SK-MEL-5 (cell line): ENCODE data around the gene KCTD19. TPM values are rescaled to one million over a fixed set of nuclear protein-coding genes. Genes with fewer than 3 reads are reported as not detected.

ENCODE experiments used
- DNase-seq: peaks from one replicate; pipeline ENCODE4 v3.0.0-alpha.2; 2016; ENCODE audit warnings: low read depth, low spot score
- in situ Hi-C: cut with HindIII; loops from 2 replicates; pipeline ENCODE4 v1.10.0; 2016; ENCODE audit warnings: low sequenced_read_pairs, high pct_unique_total_duplicates, low pct_unique_long_range_greater_than_20kb
- total RNA-seq: library from RNA; depleted of rRNA; stranded (reverse); fragments of >200 nt; shearing (Covaris generic); gene quantifications from 2 replicates; pipeline ENCODE4 v1.2.3, GENCODE V29; 2014

The KCTD19 gene
- total RNA-seq, 1 experiment from 2014 or later, result not detected

DNA sequence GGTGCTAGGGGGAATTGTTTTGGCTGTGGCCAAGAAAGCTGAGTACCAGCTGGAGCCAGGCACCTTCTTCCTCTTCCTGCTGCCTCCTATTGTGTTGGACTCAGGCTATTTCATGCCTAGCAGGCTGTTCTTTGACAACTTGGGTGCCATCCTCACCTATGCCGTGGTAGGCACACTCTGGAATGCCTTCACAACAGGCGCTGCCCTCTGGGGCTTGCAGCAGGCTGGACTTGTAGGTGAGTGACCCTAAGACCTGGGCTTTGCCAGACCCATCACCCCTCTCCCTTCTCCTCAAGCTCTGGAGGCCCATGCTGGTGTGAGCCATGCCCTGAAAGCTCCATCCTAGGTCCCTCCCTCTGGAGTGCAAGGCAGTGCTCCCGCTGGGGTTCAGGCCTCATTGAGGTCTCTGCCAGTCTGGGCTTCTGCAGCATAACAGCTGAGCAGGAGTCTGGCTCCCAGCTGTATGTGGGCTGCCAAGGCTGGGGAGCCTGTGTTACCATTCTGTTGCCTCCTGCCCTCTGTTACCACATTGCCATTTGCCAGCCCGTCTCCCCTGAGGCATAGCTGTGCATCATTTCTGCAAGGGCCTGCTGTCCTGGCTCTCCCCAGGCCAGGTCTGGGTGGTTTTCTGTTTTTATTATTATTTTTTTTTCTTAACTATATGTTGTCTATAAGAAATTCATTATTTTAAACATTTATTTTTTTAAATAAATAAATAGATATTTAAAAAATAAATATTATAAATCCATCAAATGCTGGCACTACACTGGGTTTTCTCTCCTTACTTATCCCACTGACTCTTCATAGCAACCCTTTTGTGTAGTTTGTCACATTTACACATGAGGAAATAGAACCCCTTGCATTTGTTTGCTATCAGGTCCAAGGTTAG, 73.7 kb downstream of the KCTD19 start:
- DNase-seq, result no peak
- in situ Hi-C loops, result no loop called here

DNA sequence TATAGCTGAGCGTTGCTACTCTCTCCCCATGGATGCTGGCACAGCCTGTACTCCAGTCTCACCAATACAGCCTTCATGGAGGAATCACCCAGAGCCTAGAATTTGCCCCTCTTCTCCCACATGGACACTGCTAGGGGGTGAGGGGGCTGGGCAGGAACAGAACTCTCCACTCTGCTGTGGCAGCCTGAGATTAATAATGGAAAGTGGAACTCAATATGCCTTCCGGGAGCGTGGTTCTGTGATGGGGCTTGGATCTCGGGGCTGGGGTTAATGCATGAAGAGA, 76.6 kb downstream of the KCTD19 start:
- in situ Hi-C loops, result no loop called here

DNA sequence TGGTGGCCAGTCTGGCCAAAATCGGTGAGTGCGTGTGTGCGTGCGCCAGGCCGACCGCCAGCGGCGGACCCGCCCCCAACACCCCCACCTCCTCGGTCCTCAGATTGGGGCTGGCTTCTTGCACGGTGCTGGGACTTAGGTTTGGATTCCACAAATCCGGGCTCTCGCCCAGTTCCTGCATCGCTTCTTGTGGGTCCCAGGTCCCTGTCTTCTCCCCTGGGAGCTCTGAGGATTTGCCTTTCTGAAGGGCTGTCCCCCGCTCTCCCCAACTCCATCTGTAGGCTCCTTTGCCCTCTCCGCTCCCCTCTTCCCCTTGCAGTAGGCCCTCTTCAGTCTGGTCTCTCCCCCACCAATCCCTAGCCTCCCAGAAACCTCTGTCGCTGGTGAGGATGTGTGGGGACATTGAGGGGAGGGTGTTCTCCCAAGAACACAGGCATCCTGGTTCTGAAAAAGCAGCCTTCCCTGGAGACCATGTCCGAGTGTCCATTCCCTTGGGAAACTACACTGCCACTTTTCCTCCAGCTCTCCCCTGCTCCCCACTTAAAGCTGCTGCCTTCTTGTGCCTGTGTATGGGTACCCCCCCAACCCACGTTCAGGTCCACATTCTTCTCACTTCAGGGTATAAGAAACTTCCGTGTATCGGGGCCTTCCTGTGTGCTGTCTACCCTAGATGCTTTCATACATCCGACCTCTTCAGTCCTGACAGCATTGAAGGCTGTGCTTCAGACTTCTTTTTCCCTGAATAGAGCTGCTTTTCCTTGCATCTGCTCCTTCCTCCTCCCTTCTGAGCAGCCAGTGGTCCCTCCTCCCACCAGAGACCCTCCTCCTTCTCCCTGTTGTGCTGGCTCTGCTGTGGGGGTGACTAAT, 77.1 kb downstream of the KCTD19 start:
- in situ Hi-C loops, result no loop called here
- no peak for DNase-seq

More for the DNA sequence above, 76.6 kb downstream of the KCTD19 start:
- no peak for DNase-seq

DNA sequence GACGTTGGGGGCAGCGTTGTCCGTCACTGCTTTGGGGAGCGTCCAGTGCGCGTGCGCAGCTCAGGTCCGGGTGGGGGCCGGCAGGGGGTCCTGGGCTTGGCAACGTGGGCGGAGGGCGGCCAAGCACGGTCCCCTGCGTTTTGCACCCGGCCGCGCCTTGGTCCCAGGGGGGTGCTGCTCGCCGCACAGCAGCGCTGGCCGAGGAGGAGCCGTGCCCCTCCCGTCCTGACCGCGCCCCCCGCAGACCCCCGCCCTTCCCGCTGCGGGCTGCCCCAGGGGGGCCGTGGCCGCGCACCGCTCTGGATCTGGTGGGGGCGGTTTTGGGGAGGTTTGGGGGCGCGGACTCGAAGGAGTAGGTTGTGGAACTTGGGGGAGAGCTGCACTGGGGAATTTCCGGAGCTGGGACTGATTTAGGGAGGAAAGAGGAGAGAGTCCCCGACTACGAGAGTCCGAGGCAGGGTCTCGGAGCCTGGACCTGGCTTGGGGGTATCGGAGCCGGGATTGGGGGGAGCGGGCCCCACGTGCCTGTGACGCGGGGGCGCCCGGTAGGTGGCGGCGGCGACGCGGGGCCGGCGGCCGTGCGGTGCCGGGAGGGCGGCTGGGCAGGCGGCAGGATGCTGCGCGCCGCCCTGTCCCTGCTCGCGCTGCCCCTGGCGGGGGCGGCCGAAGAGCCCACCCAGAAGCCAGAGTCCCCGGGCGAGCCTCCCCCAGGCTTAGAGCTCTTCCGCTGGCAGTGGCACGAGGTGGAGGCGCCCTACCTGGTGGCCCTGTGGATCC, 78.0 kb downstream of the KCTD19 start, which contains the start of gene SLC9A5:
TSS of gene SLC9A5 (plus strand) at position 579 of the 777 bp plus-strand sequence. CDS start at position 615, 36 bp downstream.
- DNase-seq, result no peak

GRCh38 chr16:67248073-67248400, 78.5 kb downstream of the KCTD19 start:
- in situ Hi-C loops, result no loop called here

More for the DNA sequence above, 78.0 kb downstream of the KCTD19 start, which contains the start of gene SLC9A5:
- in situ Hi-C loops, result no loop called here

DNA sequence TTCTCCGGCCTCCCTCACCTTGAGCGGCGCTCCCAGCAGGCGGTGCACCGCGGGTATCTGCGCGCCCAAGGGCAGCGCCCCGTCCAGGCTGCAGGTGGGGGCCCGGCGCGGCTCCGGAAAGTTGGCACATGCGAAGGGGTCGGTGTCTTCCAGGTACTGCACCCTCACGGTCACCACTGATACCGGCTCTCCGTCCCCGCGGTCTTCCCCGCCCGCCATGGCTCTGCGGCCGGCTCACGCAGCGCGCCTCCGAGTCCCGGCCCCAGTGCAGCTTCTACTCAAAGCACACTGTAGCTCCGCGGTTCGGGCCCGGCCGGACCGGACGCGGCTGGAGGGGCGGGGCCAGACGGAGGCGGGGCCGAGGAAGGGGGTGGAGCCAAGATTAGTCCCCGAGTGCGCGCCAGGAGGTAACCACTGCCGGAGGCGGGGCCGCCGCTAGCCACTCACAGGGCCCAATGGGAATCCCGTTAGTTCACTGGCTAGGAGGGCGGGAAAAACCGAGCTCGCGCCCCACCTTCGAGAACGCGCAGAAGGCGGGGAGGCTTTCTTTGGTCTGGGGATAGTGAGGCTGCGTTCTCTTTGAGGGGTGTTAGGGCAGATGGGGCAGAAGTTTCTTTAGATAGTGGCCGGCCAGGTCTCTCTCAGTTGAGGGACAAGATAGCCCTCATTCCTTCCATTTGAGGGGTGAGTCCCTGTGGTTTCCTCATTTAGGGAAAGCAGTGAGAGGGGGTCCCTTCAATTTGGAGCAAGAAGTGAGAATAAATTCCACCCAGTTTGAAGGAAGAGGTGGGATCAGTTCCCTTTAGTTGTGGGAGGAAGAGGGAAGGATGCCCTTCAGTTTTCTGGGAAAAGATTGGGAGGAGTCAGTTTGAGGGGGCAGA, 79.1 kb downstream of the KCTD19 start, which contains the start of gene FHOD1:
TSS of gene FHOD1 (minus strand) at position 290 of the 881 bp plus-strand sequence. CDS start at position 219, 71 bp downstream.
- in situ Hi-C loops, result no loop called here
- DNase-seq, result peak; percentile 92

More at GRCh38 chr16:67248073-67248400, 78.5 kb downstream of the KCTD19 start:
- peak; percentile 14 for DNase-seq

- in situ Hi-C loops, result no loop called here
- DNase-seq, result no peak
Observed at GRCh38 chr16:67246756-67247191, 79.8 kb downstream of the KCTD19 start.

- peak; percentile 59 for DNase-seq
- in situ Hi-C loops, result no loop called here
Observed at GRCh38 chr16:67246081-67246755, 80.3 kb downstream of the KCTD19 start.

GRCh38 chr16:67245674-67246080, 80.9 kb downstream of the KCTD19 start:
- no peak for DNase-seq
- in situ Hi-C loops, result no loop called here

DNA sequence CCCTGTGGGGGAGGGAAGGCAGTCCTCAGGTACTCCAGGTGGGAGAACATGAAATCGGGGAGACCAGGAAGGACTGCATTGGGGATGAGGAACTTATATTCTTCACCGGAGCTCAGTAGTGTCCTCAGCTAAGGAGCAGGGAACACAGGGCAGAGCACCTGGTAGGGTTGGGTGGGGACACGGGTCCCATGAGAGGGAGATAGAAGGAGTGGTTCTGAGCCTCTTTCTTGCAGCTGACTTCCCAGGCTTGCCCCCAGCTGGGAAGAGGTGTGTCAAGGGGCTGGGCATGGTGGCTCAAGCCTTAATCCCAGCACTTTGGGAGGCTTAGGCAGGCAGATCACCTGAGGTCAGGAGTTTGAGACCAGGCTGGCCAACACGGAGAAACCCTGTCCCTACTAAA, 81.4 kb downstream of the KCTD19 start:
- in situ Hi-C loops, result no loop called here
- DNase-seq, result no peak

- DNase-seq, result peak; percentile 79
- in situ Hi-C loops, result no loop called here
Observed at GRCh38 chr16:67244387-67245185, 82.0 kb downstream of the KCTD19 start.

DNA sequence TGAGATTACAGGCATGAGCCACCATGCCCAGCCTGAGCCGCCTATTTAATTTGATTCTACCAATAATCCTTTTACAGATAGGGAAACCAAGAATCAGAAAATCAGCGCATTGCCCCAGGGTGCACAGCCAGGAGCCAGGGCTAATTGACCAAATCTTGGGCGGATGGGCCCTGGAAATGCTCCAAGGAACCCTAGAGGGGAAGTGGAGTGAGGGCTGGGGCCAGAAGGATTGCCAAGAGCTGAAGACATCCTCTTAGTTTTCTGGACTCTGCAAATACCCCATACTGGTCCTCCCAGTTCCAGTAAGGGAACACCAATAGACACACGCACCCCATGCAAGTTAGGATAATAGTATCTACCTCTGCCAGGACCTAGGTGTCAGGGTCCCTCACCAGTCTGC, 83.1 kb downstream of the KCTD19 start:
- in situ Hi-C loops, result no loop called here
- no peak for DNase-seq

- in situ Hi-C loops, result no loop called here
- no peak for DNase-seq
Observed at GRCh38 chr16:67242138-67242730, 84.3 kb downstream of the KCTD19 start.

- in situ Hi-C loops, result no loop called here
- peak; percentile 43 for DNase-seq
Observed at GRCh38 chr16:67241008-67241900, 85.3 kb downstream of the KCTD19 start.
